Measurements from ENCODE around the gene PLXNA2.

GRCh38 chr1:207990876-207991582 lies 253.2 kb downstream of the PLXNA2 start:
- TF ChIP-seq CTCF (IDR thresholded peaks at IDR 0.05; ENCODE audit: borderline replicate concordance, extremely low read depth, low read length, poor library complexity, severe bottlenecking) (no peak), EZH2 (IDR thresholded peaks at IDR 0.05; ENCODE audit: borderline replicate concordance, low read depth, low read length, severe bottlenecking) (no peak)
